Stimulated activated CD4-positive, alpha-beta T cell treated with anti-CD3 and anti-CD28 coated beads, Interleukin-15, amount 100 ng/mL, for 1 hour (primary cell): ENCODE measurements around the gene TAC4.

ENCODE experiments used
- DNase-seq, 2 donors: peaks; one replicate each; pipeline ENCODE4 v3.0.0-alpha.2; 2020; ENCODE audit warnings: low read depth in 1 of 2, low spot score in 1 of 2

Gene TAC4

GRCh38 chr17:49815761-49816281, 32.0 kb downstream of the TAC4 start:
- DNase-seq: no peak

- DNase-seq: no peak
These were observed 32.9 kb downstream of the TAC4 start for GRCh38 chr17:49814781-49815529.

GRCh38 chr17:49809056-49809455, 38.8 kb downstream of the TAC4 start:
- DNase-seq: no peak

- DNase-seq: no peak
These were observed 49.1 kb downstream of the TAC4 start for GRCh38 chr17:49798738-49799137.

GRCh38 chr17:49798182-49798581, 49.7 kb downstream of the TAC4 start:
- DNase-seq: no peak

GRCh38 chr17:49795372-49795771, 52.5 kb downstream of the TAC4 start:
- DNase-seq: no peak

GRCh38 chr17:49793309-49793708, 54.6 kb downstream of the TAC4 start:
- DNase-seq: no peak

- no peak for DNase-seq
These were observed 58.7 kb downstream of the TAC4 start for GRCh38 chr17:49789243-49789578.

- peak; percentile 95 to 97 for DNase-seq
These were observed 59.2 kb downstream of the TAC4 start, which contains the start of gene KAT7 for GRCh38 chr17:49788478-49789242. KAT7 (plus strand) TSS chr17:49788681; CDS start chr17:49788835, 154 bp downstream.
